Keratinocyte (primary cell): ENCODE data around the gene ADAMTS7. TPM values are rescaled to one million over a fixed set of nuclear protein-coding genes. Genes with fewer than 3 reads are reported as not detected.

Experiments used
- DNase-seq: peaks from one replicate; pipeline ENCODE4 v3.0.0-alpha.2; 2011; ENCODE audit warnings: low read depth, missing footprints, low spot score
- FAIRE-seq: peaks from 2 replicates; lab custom pipeline; 2011; peaks lifted over from hg19 to GRCh38; lab: Jason Lieb, UNC
- H2AFZ ChIP-seq: 2 replicates; pipeline ENCODE4 v1.6.0; 2012; ENCODE audit warnings: low read length, control low read depth, inconsistent platforms; ENCODE audit not compliant: control insufficient read depth
- H3K27ac ChIP-seq: 2 replicates; pipeline ENCODE4 v1.5.1; 2011; ENCODE audit warnings: low read length; ENCODE audit not compliant: control insufficient read depth, insufficient read depth
- H3K27me3 ChIP-seq: 3 replicates; pipeline ENCODE4 v1.6.0; 2011; ENCODE audit warnings: low read length; ENCODE audit not compliant: control insufficient read depth, insufficient read depth; ENCODE audit errors: extremely low read depth
- H3K36me3 ChIP-seq, 2 experiments: 2 replicates in 1 of 2; 3 replicates in 1 of 2; pipeline ENCODE4 v1.5.1; 2011; ENCODE audit warnings: low read length in 2 of 2, mild to moderate bottlenecking in 1 of 2; ENCODE audit not compliant: control insufficient read depth in 2 of 2, insufficient read depth in 2 of 2; ENCODE audit errors: extremely low read depth in 1 of 2
- H3K4me1 ChIP-seq: 3 replicates; pipeline ENCODE4 v1.5.1; 2011; ENCODE audit warnings: low read length; ENCODE audit not compliant: control insufficient read depth, insufficient read depth; ENCODE audit errors: extremely low read depth
- H3K4me2 ChIP-seq: 3 replicates; pipeline ENCODE4 v1.6.0; 2011; ENCODE audit warnings: low read depth, low read length; ENCODE audit not compliant: control insufficient read depth, insufficient read depth; ENCODE audit errors: extremely low read depth
- H3K4me3 ChIP-seq, 3 experiments: fragments of 200-600 bp in 1 of 3; sonication (generic) in 1 of 3; 2 replicates in 2 of 3; 3 replicates in 1 of 3; pipeline ENCODE4 v1.5.1; 2011 to 2016; ENCODE audit warnings: low read length in 3 of 3, mild to moderate bottlenecking in 3 of 3, control low read depth in 2 of 3, inconsistent platforms in 1 of 3, low read depth in 1 of 3, mixed read lengths in 1 of 3, mixed run types in 1 of 3, moderate library complexity in 1 of 3; ENCODE audit not compliant: control insufficient read depth in 2 of 3, insufficient read depth in 2 of 3; ENCODE audit errors: extremely low read depth in 1 of 3
- H3K79me2 ChIP-seq: 2 replicates; pipeline ENCODE4 v1.6.0; 2012; ENCODE audit warnings: low read length; ENCODE audit not compliant: control insufficient read depth, insufficient read depth
- H3K9ac ChIP-seq: 3 replicates; pipeline ENCODE4 v1.6.0; 2011; ENCODE audit warnings: low read length; ENCODE audit not compliant: control insufficient read depth, insufficient read depth; ENCODE audit errors: extremely low read depth
- H3K9me1 ChIP-seq: 3 replicates; pipeline ENCODE4 v1.6.0; 2011; ENCODE audit warnings: low read length; ENCODE audit not compliant: control insufficient read depth, insufficient read depth; ENCODE audit errors: extremely low read depth
- H3K9me3 ChIP-seq: 2 replicates; pipeline ENCODE4 v1.5.1; 2012; ENCODE audit warnings: low read depth, low read length; ENCODE audit not compliant: control insufficient read depth
- H4K20me1 ChIP-seq: 3 replicates; pipeline ENCODE4 v1.6.0; 2011; ENCODE audit warnings: low read length; ENCODE audit not compliant: control insufficient read depth, insufficient read depth; ENCODE audit errors: extremely low read depth
- EZH2 ChIP-seq: IDR thresholded peaks from one replicate; pipeline ENCODE4 v1.6.1; 2012; ENCODE audit warnings: inconsistent platforms, mild to moderate bottlenecking, low read length, moderate library complexity
- dilution Hi-C: fragments of 300-500 bp; cut with MboI; formaldehyde crosslinking; loops from one replicate; pipeline ENCODE4 v1.7.0; 2020; ENCODE audit warnings: low sequenced_read_pairs; ENCODE audit not compliant: extremely low pct_ligation_motif_present
- polyA plus RNA-seq, 5 experiments: library from polyadenylated mRNA; depleted of rRNA in 3 of 5; stranded (reverse) in 3 of 5; stranded (forward) in 1 of 5; unstranded in 1 of 5; fragments of >200 nt; gene quantifications; 1 replicate in 1 of 5; 2 replicates in 3 of 5; 3 replicates in 1 of 5; pipeline versions ENCODE4 v1.2.1 to v1.2.3, GENCODE V29; 2011 to 2012; ENCODE audit warnings: missing spikeins in 2 of 5, low read depth in 1 of 5, low replicate concordance in 1 of 5
- TF ChIP-seq, protein P1 (sequence below), 3 experiments: IDR thresholded peaks in 1 of 3; conservative IDR thresholded peaks in 1 of 3; optimal IDR thresholded peaks in 1 of 3; 2 replicates in 2 of 3; 3 replicates in 1 of 3; pipeline versions ENCODE3 to v1.5.1; 2011; ENCODE audit warnings: low read length in 3 of 3, mild to moderate bottlenecking in 3 of 3, moderate library complexity in 2 of 3, control low read depth in 1 of 3, inconsistent platforms in 1 of 3; ENCODE audit not compliant: insufficient read depth in 2 of 3; ENCODE audit errors: extremely low read depth in 1 of 3

ADAMTS7 gene
- polyA plus RNA-seq, 1 donor (not counting 4 experiments of a cell fraction or from before 2014, with no cell fraction given): 0.13 TPM

GRCh38 chr15:78855746-78856145, 44.5 kb upstream of the ADAMTS7 start:
- Histone ChIP-seq H3K9me3 (no peaks in the 10 kb centered on the region), H3K4me2 (no peak overlapping the region), H3K36me3 (no peaks in the 10 kb centered on the region), H3K79me2 (no peaks in the 10 kb centered on the region), H3K27me3 (no peaks in the 10 kb centered on the region), H3K9ac (no peak overlapping the region), H3K4me3 (no peak overlapping the region), H3K4me1 (no peaks in the 10 kb centered on the region), H3K9me1 (no peaks in the 10 kb centered on the region), H2AFZ (no peak overlapping the region), H3K27ac (no peak overlapping the region), H4K20me1 (no peaks in the 10 kb centered on the region)
- TF ChIP-seq, protein P1, sequence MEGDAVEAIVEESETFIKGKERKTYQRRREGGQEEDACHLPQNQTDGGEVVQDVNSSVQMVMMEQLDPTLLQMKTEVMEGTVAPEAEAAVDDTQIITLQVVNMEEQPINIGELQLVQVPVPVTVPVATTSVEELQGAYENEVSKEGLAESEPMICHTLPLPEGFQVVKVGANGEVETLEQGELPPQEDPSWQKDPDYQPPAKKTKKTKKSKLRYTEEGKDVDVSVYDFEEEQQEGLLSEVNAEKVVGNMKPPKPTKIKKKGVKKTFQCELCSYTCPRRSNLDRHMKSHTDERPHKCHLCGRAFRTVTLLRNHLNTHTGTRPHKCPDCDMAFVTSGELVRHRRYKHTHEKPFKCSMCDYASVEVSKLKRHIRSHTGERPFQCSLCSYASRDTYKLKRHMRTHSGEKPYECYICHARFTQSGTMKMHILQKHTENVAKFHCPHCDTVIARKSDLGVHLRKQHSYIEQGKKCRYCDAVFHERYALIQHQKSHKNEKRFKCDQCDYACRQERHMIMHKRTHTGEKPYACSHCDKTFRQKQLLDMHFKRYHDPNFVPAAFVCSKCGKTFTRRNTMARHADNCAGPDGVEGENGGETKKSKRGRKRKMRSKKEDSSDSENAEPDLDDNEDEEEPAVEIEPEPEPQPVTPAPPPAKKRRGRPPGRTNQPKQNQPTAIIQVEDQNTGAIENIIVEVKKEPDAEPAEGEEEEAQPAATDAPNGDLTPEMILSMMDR (optimal IDR thresholded peaks at IDR 0.05 in 1 of 3, IDR thresholded peaks at IDR 0.05 in 1 of 3, conservative IDR thresholded peaks at IDR 0.05 in 1 of 3; ENCODE audit: extremely low read depth in 1 of 3, insufficient read depth in 2 of 3, low read length in 3 of 3): no peak
- no peak for TF ChIP-seq EZH2
- dilution Hi-C loops: no loop called here
- DNase-seq (no peak), FAIRE-seq (no peak)

DNA sequence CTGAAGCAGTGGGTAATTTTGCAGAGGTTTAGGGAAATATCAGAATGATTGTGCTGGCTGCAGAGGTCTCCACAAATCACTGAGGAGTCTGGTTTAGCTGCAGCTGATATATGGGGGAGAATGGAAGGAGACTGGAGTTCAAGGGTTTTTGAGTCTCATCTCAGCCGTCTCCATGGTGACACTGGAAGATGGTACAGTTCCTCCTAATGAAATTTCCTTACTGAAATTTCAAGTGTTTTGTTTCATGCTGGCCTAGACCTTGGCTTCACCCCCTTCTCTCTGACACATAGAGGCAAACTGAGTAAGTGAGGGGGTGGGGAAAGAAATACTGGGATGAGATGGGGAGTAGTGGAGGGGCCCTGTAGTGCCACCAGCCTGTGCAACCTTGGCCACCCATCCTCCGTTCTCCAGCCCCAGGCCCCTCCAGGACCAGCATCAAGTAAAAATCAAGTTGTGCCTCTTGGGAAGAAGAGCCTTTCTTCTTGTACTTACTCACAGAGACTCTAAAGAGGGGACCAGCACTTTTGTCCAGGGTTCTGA, 43.6 kb upstream of the ADAMTS7 start:
- no peaks in the 10 kb centered on the region for H3K9me3 ChIP-seq
- DNase-seq (no peak), FAIRE-seq (no peak)
- no peak overlapping the region for H3K27ac ChIP-seq
- no peaks in the 10 kb centered on the region for H3K27me3 ChIP-seq
- dilution Hi-C loops: no loop called here
- H3K9ac ChIP-seq: no peak overlapping the region
- H3K4me3 ChIP-seq: no peak overlapping the region
- no peak for TF ChIP-seq EZH2
- TF ChIP-seq, protein P1 (optimal IDR thresholded peaks at IDR 0.05 in 1 of 3, IDR thresholded peaks at IDR 0.05 in 1 of 3, conservative IDR thresholded peaks at IDR 0.05 in 1 of 3; ENCODE audit: extremely low read depth in 1 of 3, insufficient read depth in 2 of 3, low read length in 3 of 3): no peak
- H4K20me1 ChIP-seq: no peaks in the 10 kb centered on the region
- H3K4me2 ChIP-seq: no peak overlapping the region
- H2AFZ ChIP-seq: no peak overlapping the region
- no peaks in the 10 kb centered on the region for H3K9me1 ChIP-seq
- H3K4me1 ChIP-seq: no peaks in the 10 kb centered on the region
- H3K36me3 ChIP-seq: no peaks in the 10 kb centered on the region
- H3K79me2 ChIP-seq: no peaks in the 10 kb centered on the region
